Stimulated activated effector memory CD8-positive, alpha-beta T cell treated with anti-CD3 and anti-CD28 coated beads, Interleukin-12 subunit alpha, Interleukin-12 subunit beta, amount 100 ng/mL, for 72 hours (primary cell): ENCODE measurements around the gene NPAT.
"Not testable (repeated sequence)": the region's sequence is repeated elsewhere in the genome, so short reads cannot be mapped to it uniquely, and the experiment has no call there.

Source experiments
- ATAC-seq: fragments of 150-1000 bp; cut with Tn5 transposase; 2 replicates; pipeline ENCODE4 v1.10.0; 2021
- DNase-seq, 2 donors: peaks; one replicate each; pipeline ENCODE4 v3.0.0; 2021 to 2022; ENCODE audit warnings: low spot score in 2 of 2
- H3K27ac Mint-ChIP-seq: one replicate; pipeline ENCODE4 v1.8.0; 2022; ENCODE audit warnings: mild to moderate bottlenecking, mixed read lengths
- H3K36me3 Mint-ChIP-seq: one replicate; pipeline ENCODE4 v1.8.0; 2022; ENCODE audit warnings: mild to moderate bottlenecking, mixed read lengths
- H3K4me1 Mint-ChIP-seq: one replicate; pipeline ENCODE4 v1.8.0; 2022; ENCODE audit warnings: mixed read lengths
- H3K4me3 Mint-ChIP-seq: one replicate; pipeline ENCODE4 v1.8.0; 2022; ENCODE audit warnings: mild to moderate bottlenecking, mixed read lengths
- H3K9me3 Mint-ChIP-seq: one replicate; pipeline ENCODE4 v1.8.0; 2022; ENCODE audit warnings: mixed read lengths

NPAT gene

DNA sequence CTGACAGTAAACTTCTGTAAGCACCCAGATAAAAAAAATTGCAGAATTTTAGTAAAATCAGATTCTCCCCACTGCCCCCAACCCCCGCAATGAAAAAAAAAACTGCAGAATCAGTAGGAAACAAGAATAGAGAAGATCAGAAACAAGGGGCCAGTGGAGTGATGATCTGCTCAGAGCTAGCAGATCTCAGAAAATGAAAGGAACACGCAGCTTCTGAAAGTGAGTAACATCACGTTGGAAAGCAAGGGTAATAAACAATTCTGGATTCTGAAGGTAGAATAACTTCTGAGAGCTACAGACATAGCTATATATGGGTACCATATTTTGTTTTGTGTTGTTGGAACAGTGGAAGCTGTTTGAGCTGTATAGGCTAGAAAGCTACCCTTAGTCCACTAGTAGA, 77.8 kb downstream of the NPAT start:
- DNase-seq (no peak), ATAC-seq (no peak)
- peak overlapping the region; percentile 82 for H3K27ac Mint-ChIP-seq
- no peak overlapping the region for H3K4me3 Mint-ChIP-seq
- no peaks in the 10 kb centered on the region for H3K36me3 Mint-ChIP-seq
- no peaks in the 10 kb centered on the region for H3K9me3 Mint-ChIP-seq
- H3K4me1 Mint-ChIP-seq: peaks cover 16% of the 10 kb centered on the region

DNA sequence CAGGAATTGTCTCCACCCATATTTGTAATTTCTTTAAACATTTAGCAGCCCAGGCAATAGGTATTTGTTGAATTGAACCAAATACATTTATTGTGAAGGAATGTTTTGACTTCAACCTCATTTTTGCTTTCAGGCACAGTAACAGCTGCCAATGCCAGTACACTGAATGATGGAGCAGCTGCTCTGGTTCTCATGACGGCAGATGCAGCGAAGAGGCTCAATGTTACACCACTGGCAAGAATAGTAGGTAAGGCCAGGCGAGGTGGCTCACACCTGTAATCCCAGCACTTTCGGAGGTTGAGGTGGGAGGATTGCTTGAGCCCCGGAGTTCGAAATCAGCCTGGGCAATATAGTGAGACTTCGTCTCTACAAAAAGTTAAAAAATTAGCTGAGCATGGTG, 80.1 kb downstream of the NPAT start:
- H3K9me3 Mint-ChIP-seq: no peaks in the 10 kb centered on the region
- DNase-seq (no peak), ATAC-seq (no peak)
- no peak overlapping the region for H3K4me3 Mint-ChIP-seq
- peaks cover 19% of the 10 kb centered on the region for H3K4me1 Mint-ChIP-seq
- no peaks in the 10 kb centered on the region for H3K36me3 Mint-ChIP-seq
- H3K27ac Mint-ChIP-seq: no peak overlapping the region

GRCh38 chr11:108137212-108137611, 85.2 kb downstream of the NPAT start:
- ATAC-seq (peak; percentile 77), DNase-seq (no peak)
- Mint-ChIP-seq H3K4me3 (no peak overlapping the region), H3K27ac (peak overlapping the region; percentile 17), H3K9me3 (no peaks in the 10 kb centered on the region), H3K36me3 (no peaks in the 10 kb centered on the region), H3K4me1 (peaks cover 14% of the 10 kb centered on the region)

GRCh38 chr11:108135845-108136544, 86.4 kb downstream of the NPAT start:
- peak; percentile 83 for ATAC-seq
- peak overlapping the region; percentile 72 for H3K27ac Mint-ChIP-seq
- H3K4me1 Mint-ChIP-seq: peaks cover 14% of the 10 kb centered on the region
- no peak overlapping the region for H3K4me3 Mint-ChIP-seq
- peak in 1 of 2 donors; percentile 46 for DNase-seq
- H3K36me3 Mint-ChIP-seq: peaks cover 6% of the 10 kb centered on the region
- H3K9me3 Mint-ChIP-seq: no peaks in the 10 kb centered on the region

GRCh38 chr11:108132993-108133538, 89.4 kb downstream of the NPAT start:
- Mint-ChIP-seq H3K36me3 (peaks cover 28% of the 10 kb centered on the region), H3K27ac (peak overlapping the region; percentile 29), H3K4me1 (peaks cover 14% of the 10 kb centered on the region)
- H3K4me3 Mint-ChIP-seq, H3K9me3 Mint-ChIP-seq, ATAC-seq: not testable (repeated sequence)
- DNase-seq: peak in 1 of 2 donors; percentile 23

DNA sequence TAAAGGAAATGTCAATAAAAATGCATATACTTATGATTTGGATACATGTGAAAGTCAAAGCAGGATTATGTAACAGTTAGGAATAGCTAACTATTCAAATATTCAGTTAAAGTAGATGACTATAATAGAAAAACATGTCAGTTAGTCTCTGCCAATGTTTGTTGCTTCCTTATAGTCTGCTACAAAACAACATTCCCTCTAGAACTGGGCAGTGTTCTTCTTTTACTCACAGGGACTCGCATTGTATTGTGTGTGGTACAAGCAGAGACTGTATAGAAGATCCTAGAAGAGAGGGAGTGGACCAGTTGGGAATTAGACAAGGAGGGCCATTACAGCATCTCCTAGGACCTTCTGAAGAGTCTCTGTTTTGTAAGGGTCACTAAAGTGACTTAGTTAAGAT, 90.4 kb downstream of the NPAT start:
- Mint-ChIP-seq H3K36me3 (peaks cover 36% of the 10 kb centered on the region), H3K9me3 (no peaks in the 10 kb centered on the region), H3K27ac (peak overlapping the region; percentile 45), H3K4me3 (no peak overlapping the region), H3K4me1 (peaks cover 8% of the 10 kb centered on the region)
- ATAC-seq: no peak
- no peak for DNase-seq

DNA sequence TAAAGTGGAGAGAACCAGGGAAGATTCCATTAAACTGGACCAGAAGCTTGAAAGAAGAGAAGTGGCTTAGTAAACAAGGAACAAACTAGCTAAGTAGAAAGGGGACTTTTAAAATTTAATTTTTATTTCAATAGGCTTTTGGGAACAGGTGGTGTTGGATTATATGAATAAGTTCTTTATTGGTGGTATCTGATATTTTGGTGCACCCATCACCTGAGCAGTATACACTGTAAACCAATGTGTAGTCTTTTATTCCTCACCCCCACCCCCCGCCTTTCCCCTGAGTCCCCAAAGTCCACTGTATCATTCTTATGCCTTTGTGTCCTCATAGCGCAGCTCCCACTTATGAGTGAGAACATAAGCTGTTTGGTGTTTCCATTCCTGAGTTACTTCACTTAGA, 93.7 kb downstream of the NPAT start:
- H3K4me1 Mint-ChIP-seq: peaks cover 27% of the 10 kb centered on the region
- peaks cover 57% of the 10 kb centered on the region for H3K36me3 Mint-ChIP-seq
- no peaks in the 10 kb centered on the region for H3K9me3 Mint-ChIP-seq
- DNase-seq (peak in 1 of 2 donors; percentile 7), ATAC-seq (no peak)
- no peak overlapping the region for H3K27ac Mint-ChIP-seq
- no peak overlapping the region for H3K4me3 Mint-ChIP-seq

- ATAC-seq (no peak), DNase-seq (no peak)
- Mint-ChIP-seq H3K27ac (peak overlapping the region; percentile 95), H3K36me3 (peaks cover 42% of the 10 kb centered on the region), H3K4me1 (peaks cover 47% of the 10 kb centered on the region), H3K4me3 (peak overlapping the region; percentile 91), H3K9me3 (no peaks in the 10 kb centered on the region)
These were observed 97.3 kb downstream of the NPAT start for GRCh38 chr11:108125096-108125495.

- Mint-ChIP-seq H3K27ac (peak overlapping the region; percentile 86), H3K4me1 (peaks cover 53% of the 10 kb centered on the region), H3K36me3 (peaks cover 23% of the 10 kb centered on the region), H3K4me3 (peak overlapping the region; percentile 91), H3K9me3 (no peaks in the 10 kb centered on the region)
- DNase-seq: no peak
- ATAC-seq: no peak
These were observed 100.2 kb downstream of the NPAT start for GRCh38 chr11:108122166-108122628.

- peaks cover 16% of the 10 kb centered on the region for H3K36me3 Mint-ChIP-seq
- ATAC-seq (peak; percentile 98), DNase-seq (peak; percentile 97 to 98)
- peak within 1 kb of the TSS; percentile 91 for H3K4me3 Mint-ChIP-seq
- H3K4me1 Mint-ChIP-seq: peaks cover 51% of the 10 kb centered on the region
- H3K27ac Mint-ChIP-seq: peak within 1 kb of the TSS; percentile 86
- H3K9me3 Mint-ChIP-seq: no peaks in the 10 kb centered on the region
These were observed 100.9 kb downstream of the NPAT start, which contains the start of gene ACAT1 for GRCh38 chr11:108121274-108122155. Gene ACAT1, plus strand, starts transcription at chr11:108121567. Its CDS starts 40 bp downstream, at chr11:108121607.

GRCh38 chr11:108120936-108121273, 101.5 kb downstream of the NPAT start:
- not testable (repeated sequence) for H3K9me3 Mint-ChIP-seq, DNase-seq
- peaks cover 45% of the 10 kb centered on the region for H3K4me1 Mint-ChIP-seq
- peak; percentile 12 for ATAC-seq
- H3K27ac Mint-ChIP-seq: peak overlapping the region; percentile 86
- H3K4me3 Mint-ChIP-seq: peak overlapping the region; percentile 91
- H3K36me3 Mint-ChIP-seq: peaks cover 12% of the 10 kb centered on the region

DNA sequence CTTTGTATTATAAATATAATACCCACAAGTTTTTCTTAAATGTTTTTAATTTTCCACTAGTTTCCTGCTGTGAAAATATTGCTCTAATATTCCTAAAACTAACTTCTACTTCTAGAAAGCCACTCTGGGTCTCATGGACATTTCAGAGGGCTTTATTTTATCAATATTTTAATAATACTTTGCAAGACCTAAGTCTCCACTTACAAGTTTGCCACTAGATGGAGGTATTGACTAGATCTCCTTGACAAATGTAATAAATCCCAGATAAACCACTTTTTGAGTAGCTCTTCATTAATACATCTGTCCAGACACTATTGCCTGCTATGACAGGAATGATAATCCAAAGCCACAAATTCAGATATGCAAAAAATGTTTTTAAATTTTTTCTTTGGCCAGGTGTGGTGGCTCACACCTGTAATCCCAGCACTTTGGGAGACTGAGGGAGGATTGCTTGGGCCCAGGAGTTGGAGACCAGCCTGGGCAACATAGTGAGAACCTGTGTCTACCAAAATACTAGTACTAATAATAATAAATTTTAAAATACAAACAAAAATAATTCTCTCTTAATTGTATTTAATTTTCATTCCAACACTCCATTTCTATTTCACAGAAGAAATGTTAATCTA, 104.6 kb downstream of the NPAT start:
- DNase-seq: no peak
- Mint-ChIP-seq H3K4me1 (peaks cover 19% of the 10 kb centered on the region), H3K27ac (no peak overlapping the region), H3K36me3 (no peaks in the 10 kb centered on the region), H3K9me3 (no peaks in the 10 kb centered on the region), H3K4me3 (no peak overlapping the region)
- no peak for ATAC-seq

DNA sequence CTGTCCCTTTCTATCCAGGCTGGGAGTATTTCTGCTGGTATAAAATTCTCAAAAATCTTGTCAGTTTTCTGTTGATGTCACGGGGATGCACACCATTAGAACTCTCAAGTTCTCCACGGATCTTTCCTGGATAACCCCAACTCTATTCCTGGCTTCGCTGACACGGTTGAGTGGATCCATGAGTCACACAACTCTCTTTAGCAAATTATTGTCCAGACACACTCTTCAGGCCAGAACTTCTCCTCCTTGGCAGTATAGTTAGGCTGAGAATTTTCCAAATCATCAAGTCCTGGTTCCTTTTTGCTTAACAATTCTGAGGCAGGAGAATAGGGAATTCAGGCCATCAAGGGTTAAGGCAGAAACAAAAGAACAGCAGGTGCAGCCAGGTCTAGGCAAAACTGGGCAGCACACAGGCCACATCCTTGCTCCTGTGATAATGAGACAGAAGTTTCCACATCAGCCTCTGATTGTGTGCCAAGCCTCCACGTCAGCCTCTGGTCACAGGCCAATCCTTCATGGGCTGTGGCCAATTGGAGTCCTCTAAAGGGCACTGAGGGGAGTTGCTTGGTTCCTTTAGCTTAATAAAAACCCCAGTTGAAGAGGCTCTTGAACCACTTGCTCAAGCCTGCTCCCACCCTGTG, 106.8 kb downstream of the NPAT start:
- Mint-ChIP-seq H3K36me3 (no peaks in the 10 kb centered on the region), H3K27ac (no peak overlapping the region), H3K9me3 (no peaks in the 10 kb centered on the region), H3K4me3 (no peak overlapping the region), H3K4me1 (peaks cover 12% of the 10 kb centered on the region)
- DNase-seq (no peak), ATAC-seq (no peak)

GRCh38 chr11:108112057-108112456, 110.4 kb downstream of the NPAT start:
- H3K27ac Mint-ChIP-seq: peak overlapping the region; percentile 1
- DNase-seq: no peak

GRCh38 chr11:108111126-108111525, 111.3 kb downstream of the NPAT start:
- peaks cover 5% of the 10 kb centered on the region for H3K4me1 Mint-ChIP-seq
- DNase-seq: no peak
- ATAC-seq: no peak
- H3K36me3 Mint-ChIP-seq: peaks cover 16% of the 10 kb centered on the region
- H3K27ac Mint-ChIP-seq: no peak overlapping the region
- H3K9me3 Mint-ChIP-seq: no peaks in the 10 kb centered on the region
- no peak overlapping the region for H3K4me3 Mint-ChIP-seq

More at GRCh38 chr11:108112057-108112456, 110.4 kb downstream of the NPAT start:
- Mint-ChIP-seq H3K36me3 (peaks cover 6% of the 10 kb centered on the region), H3K9me3 (no peaks in the 10 kb centered on the region), H3K4me3 (no peak overlapping the region), H3K4me1 (peaks cover 5% of the 10 kb centered on the region)
- ATAC-seq: no peak
